Raji (cell line): Measurements from ENCODE around the gene CSNK1A1L.

Experiments
- POLR2A ChIP-seq: IDR thresholded peaks from 2 replicates; pipeline ENCODE4 v1.6.1; 2011; ENCODE audit warnings: low read depth, low read length, control low read depth; ENCODE audit not compliant: insufficient read depth

The CSNK1A1L gene

GRCh38 chr13:37123337-37123736, 17.9 kb upstream of the CSNK1A1L start:
- TF ChIP-seq POLR2A = no peak

GRCh38 chr13:37118016-37118415, 12.6 kb upstream of the CSNK1A1L start:
- no peak for TF ChIP-seq POLR2A

GRCh38 chr13:37114250-37114649, 8.8 kb upstream of the CSNK1A1L start:
- no peak for TF ChIP-seq POLR2A

GRCh38 chr13:37113534-37113933, 8.1 kb upstream of the CSNK1A1L start:
- no peak for TF ChIP-seq POLR2A

GRCh38 chr13:37109051-37109678, 3.7 kb upstream of the CSNK1A1L start:
- no peak for TF ChIP-seq POLR2A

- TF ChIP-seq POLR2A = no peak
These were observed 2.4 kb upstream of the CSNK1A1L start for GRCh38 chr13:37107868-37108267.

GRCh38 chr13:37107456-37107855, 2.0 kb upstream of the CSNK1A1L start:
- no peak for TF ChIP-seq POLR2A

GRCh38 chr13:37106642-37107041, 1.2 kb upstream of the CSNK1A1L start:
- TF ChIP-seq POLR2A = no peak

GRCh38 chr13:37102896-37103295, 2.6 kb downstream of the CSNK1A1L start:
- TF ChIP-seq POLR2A = no peak

- no peak for TF ChIP-seq POLR2A
These were observed 4.3 kb downstream of the CSNK1A1L start for GRCh38 chr13:37101201-37101600.

GRCh38 chr13:37100731-37101130, 4.7 kb downstream of the CSNK1A1L start:
- no peak for TF ChIP-seq POLR2A

GRCh38 chr13:37097076-37097475, 8.4 kb downstream of the CSNK1A1L start:
- no peak for TF ChIP-seq POLR2A

- no peak for TF ChIP-seq POLR2A
These were observed 10.6 kb downstream of the CSNK1A1L start for GRCh38 chr13:37094840-37095239.

GRCh38 chr13:37094099-37094498, 11.4 kb downstream of the CSNK1A1L start:
- TF ChIP-seq POLR2A = no peak

GRCh38 chr13:37091835-37092234, 13.6 kb downstream of the CSNK1A1L start:
- no peak for TF ChIP-seq POLR2A

GRCh38 chr13:37090912-37091311, 14.6 kb downstream of the CSNK1A1L start:
- TF ChIP-seq POLR2A = no peak

- no peak for TF ChIP-seq POLR2A
These were observed 16.0 kb downstream of the CSNK1A1L start for GRCh38 chr13:37089495-37089894.
